Measurements from ENCODE around the gene L1CAM.

The L1CAM gene

DNA sequence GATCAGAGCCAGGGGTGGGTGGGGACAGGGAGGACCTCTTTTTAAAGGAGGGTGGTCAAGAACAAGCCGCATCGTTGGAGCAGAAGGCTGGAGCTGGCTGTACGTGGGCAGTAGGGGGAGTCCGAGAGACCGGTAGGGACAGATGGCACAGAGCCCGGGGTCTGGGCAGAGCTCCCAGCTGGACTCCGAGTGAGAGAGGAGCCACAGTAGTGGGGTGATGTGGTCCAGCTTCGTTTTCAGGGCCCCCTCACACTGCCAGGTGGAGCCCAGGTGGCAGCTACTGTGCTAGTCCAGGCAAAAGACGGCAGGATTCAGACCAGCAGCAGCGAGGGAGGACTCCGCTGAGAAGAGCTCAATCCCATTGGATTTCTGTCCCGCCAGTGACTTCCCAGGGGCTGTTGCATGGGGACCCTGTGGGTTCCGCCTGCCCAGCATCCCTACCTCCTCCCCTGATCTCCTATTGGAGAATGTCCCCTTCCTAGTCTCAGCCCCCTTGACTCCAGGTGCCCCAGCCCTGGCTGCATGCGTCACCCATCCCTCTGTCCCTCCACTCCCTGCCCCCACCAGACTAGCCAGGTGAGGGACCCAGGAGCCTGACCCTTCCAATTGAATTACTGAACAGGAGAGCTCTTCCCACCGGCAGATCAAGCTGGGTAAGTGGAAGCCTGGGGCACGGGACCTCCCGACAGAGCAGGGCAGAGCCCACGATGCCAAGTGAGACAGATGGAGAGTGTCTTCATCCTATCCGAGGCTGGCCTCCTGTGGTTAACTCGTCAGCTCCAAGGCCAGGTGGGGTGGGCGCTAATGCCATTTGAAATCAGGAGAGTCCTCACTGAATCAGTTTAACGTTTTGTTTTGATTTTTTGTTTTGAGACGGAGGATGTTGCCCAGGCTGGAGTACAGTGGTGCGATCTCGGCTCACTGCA is 37.2 kb upstream of the L1CAM start:
- no peak for DNase-seq

- no peak for DNase-seq
These were observed 35.8 kb upstream of the L1CAM start for GRCh38 chrX:153921511-153922446.

GRCh38 chrX:153921070-153921469 is 35.1 kb upstream of the L1CAM start:
- DNase-seq: no peak

DNA sequence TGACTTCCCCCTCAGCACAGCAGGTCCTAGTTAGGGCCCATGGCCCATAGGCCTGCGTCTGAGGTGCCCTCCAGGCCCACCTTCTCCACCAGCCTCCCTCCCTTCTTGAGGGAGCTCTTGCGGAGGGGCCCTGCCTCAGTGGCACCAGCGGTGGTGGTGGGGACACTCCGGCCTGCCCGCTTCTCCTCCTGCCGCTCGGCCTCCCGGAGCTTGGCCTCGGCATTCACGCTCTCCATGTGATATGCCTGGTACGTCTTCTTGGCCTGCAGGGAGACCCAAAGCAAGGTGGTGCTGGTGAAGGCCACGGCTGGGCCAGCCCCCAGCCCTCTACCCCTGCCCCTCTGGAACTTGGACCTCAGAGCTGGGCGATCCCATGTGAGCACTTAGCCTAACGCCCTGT is 34.6 kb upstream of the L1CAM start:
- no peak for DNase-seq

DNA sequence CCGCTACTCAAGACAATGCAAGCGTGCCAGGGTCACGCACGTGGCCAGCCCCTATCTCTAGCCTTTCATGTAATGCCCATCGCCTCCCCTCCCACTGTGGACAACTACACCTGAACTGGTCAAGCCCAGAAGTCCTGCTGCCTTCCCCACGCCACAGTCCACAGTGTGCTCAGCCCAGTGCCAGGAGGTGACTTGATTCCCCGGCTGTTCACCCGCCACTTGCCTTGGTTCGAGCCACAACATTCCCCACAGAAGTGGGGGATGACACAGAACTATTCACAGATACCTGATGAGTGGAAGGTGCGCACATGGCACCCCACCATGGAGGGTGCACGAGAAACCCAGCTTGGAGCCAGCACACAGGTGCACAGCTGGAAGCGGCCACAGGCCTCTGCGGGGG is 33.3 kb upstream of the L1CAM start:
- DNase-seq: no peak

DNA sequence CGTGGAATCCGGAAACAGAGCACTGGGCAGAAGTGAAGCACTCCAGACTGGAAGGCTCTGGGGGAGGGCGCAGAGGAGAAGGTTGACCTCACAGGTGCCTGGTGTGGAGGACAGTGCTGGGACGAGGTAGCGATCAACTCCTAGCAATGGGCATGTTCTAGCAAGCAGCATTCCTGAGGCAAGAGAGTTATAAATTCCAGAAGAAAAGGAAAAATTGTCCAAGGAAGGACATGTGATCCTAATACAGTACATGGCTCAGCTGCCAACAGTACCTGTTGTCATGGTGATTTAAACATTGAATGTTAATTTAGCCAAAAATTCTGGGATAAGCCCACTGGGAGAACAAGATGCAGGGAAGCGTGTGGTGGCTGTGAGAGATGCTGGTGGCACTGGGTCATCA is 31.9 kb upstream of the L1CAM start:
- DNase-seq: no peak

DNA sequence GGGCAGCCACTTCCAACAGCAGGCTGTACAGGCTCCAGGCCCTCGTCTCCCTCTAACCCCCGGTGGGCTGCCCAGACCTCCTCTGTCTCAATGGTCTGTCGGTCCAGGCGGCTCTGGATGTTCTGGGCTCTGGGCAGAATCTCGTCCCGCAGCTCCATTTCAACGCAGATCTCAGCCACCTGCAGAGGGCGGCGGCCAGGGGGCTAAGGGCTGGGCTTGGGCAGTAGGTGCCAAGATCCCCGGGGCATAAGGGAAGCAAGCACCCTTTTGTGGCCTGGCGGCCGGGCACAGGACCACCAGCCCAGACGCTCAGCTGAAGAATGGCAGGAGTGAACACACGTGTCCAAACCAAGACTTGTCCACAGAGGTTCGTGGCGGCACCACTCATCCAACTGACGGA is 27.7 kb upstream of the L1CAM start:
- no peak for DNase-seq

DNA sequence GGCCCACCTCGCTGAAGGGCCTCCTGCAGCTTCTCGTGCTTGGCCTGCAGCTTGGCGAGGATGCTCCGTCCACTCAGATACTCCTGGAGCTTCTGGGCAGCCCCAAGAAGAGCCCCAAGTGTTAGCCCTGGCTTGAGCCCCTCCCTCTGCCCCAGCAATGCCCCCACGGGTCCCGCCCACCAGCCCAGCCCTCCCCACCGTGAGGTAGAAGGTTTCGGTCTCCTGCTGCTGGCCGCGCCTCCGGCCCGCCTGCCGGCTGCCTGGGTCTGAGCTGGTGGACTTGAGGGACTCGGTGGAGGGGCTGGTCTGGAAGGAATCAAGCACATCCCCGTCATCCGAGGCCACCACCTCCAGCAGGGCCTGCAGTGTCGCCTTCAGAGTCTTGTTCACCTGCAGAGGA is 27.2 kb upstream of the L1CAM start:
- no peak for DNase-seq

GRCh38 chrX:153911798-153912197 is 25.8 kb upstream of the L1CAM start:
- no peak for DNase-seq

DNA sequence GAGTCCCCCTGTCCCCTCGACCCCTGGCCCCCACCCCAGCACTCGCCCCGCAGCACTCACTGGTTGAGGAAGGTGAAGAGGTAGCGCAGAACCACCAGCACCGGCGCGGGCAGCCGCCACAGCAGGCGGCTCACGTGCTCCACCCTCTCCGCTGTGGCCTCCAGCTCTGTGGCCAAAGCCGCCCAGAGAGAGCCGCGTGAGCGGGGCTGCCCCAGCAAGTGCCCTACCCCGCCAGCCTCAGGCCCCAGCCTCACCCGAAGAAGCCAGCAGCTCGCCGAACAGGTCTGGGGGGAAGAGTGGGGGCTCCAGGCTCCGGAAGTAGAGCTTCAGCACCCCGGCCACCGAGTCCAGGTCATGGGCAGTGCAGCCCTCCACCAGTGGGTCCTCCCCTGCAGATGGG is 24.5 kb upstream of the L1CAM start:
- DNase-seq: no peak

DNA sequence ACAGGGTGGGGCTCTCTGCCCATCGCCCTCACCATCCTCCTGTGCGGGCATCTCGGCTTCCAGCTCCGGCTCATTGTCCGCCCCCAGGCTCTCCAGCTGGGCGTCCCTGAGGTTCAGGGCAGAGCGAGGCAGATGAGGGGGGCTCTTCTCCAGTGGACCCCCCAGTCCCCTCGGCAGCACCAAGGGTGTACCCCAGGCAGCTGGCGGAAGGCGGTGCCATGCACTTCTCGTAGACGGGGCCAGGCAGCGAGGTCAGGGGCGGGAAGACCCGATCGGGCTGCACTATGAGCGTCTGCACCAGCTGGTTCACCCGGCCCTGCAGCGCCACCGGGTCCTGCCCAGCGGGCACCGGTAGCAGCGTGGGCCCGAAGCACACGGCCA is 24.0 kb upstream of the L1CAM start:
- DNase-seq: no peak

DNA sequence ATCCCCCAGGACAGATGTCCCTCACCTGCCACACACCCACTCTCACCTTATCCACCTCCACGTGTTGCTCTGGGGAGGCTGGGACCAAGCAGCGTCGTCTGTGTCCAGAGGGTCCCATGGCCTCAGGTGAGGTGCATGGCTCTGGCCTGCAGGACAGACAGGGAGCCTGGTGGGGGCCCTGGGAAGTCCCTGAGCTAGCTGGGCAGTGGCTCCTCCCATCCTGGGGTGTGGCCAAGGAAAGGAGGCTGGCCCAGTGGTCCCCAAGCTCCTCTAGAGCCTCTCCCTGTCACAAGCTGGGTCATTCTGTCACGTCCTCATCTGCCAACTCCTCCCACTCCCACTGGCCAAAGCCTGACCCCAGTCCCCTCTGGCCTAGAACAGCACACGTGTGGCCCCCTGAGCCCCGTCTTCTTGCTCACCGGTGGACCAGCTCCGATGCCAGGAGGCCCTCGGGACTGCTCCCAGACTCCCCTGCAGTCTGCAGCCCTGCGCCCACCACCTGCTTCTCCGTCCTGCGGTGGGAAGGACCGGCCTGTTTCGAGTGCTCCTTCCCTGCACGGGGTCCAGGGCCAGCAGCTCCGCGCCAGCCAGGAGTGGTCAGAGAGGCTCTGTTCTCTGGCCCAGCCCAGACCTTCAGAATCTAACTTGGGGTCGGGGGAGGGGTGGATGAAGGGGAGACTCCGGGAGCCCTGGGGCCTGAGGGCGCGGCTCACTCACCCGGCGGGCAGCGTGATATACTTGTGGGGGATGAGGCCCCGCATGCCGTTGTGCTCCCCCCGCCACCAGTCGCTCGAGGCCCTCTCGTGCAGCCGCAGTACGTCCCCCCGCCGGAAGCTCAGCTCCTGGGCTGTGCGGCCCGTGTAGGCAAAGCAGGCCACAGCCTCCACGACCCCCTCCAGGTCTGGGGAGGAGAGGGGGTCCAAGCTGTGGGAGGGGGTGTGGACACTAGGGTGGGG is 23.3 kb upstream of the L1CAM start:
- no peak for DNase-seq

DNA sequence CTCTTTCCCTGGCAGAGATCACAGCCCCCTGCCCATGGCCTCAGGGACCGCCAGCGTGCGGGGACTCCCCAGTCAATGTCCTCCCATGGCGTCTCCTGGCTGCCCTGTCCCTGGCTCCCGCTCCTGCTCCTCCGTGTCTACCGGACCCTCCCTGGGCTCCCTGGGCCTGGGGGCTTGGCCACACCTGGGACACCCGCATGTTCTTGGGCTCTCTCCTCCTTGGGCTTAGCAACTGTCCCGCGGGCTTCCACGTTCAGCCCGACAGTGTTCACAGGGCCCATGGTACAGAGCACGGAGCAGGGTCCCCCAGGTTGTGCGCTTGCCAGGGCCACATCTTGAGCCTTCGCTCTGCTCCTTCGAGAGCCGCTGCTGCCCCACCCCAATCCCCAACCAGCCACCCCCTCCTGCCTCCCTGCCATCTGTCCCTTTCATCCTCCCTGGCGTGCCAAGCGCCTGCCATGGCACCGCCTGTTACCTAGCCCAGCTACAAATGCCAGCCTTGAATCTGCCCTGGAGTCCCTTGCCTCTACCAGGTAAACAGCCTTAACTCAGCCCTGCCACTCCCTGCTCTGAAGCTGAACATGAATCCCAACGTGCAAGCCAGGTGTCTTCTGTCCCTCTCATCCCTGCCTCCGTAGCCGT is 22.4 kb upstream of the L1CAM start:
- no peak for DNase-seq

DNA sequence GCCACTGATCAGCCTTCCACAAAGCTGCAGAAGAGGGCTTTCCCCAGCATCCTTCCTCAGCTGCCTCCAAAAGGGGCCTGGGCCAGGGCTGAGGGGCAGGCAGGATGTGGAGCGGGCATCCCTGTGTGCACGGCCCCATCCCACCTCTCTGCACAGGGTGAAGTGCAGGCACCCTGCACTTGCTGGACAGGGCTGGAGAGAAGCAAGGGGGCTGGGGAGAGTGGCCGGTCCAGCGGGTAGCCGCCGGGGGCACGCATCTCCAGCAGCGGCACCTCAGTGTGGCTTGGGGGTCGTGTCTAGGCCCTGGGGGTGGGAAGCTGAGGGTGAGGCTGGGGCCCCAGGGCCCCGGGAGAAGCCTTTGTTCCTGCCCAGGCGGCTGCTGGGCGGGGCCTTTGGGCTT is 21.5 kb upstream of the L1CAM start:
- no peak for DNase-seq

DNA sequence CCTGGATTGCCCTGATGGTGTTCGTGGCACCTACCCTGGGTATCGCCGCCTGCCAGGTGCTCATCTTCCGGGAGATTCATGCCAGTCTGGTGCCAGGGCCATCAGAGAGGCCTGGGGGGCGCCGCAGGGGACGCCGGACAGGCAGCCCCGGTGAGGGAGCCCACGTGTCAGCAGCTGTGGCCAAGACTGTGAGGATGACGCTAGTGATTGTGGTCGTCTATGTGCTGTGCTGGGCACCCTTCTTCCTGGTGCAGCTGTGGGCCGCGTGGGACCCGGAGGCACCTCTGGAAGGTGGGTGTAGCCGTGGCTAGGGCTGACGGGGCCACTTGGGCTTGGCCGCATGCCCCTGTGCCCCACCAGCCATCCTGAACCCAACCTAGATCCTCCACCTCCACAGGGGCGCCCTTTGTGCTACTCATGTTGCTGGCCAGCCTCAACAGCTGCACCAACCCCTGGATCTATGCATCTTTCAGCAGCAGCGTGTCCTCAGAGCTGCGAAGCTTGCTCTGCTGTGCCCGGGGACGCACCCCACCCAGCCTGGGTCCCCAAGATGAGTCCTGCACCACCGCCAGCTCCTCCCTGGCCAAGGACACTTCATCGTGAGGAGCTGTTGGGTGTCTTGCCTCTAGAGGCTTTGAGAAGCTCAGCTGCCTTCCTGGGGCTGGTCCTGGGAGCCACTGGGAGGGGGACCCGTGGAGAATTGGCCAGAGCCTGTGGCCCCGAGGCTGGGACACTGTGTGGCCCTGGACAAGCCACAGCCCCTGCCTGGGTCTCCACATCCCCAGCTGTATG is 20.3 kb upstream of the L1CAM start:
- DNase-seq: no peak

DNA sequence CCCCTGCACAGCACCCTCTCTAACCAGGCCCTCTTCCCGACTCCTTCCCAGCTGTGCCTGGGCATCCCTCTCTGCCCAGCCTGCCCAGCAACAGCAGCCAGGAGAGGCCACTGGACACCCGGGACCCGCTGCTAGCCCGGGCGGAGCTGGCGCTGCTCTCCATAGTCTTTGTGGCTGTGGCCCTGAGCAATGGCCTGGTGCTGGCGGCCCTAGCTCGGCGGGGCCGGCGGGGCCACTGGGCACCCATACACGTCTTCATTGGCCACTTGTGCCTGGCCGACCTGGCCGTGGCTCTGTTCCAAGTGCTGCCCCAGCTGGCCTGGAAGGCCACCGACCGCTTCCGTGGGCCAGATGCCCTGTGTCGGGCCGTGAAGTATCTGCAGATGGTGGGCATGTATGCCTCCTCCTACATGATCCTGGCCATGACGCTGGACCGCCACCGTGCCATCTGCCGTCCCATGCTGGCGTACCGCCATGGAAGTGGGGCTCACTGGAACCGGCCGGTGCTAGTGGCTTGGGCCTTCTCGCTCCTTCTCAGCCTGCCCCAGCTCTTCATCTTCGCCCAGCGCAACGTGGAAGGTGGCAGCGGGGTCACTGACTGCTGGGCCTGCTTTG is 19.6 kb upstream of the L1CAM start:
- DNase-seq: no peak

GRCh38 chrX:153903991-153904957 is 18.3 kb upstream of the L1CAM start, which contains the start of gene AVPR2:
Gene AVPR2, plus strand, starts transcription at chrX:153904673. Its CDS starts 473 bp downstream, at chrX:153905146.
- no peak for DNase-seq

GRCh38 chrX:153903238-153903980 is 17.4 kb upstream of the L1CAM start:
- DNase-seq: no peak

DNA sequence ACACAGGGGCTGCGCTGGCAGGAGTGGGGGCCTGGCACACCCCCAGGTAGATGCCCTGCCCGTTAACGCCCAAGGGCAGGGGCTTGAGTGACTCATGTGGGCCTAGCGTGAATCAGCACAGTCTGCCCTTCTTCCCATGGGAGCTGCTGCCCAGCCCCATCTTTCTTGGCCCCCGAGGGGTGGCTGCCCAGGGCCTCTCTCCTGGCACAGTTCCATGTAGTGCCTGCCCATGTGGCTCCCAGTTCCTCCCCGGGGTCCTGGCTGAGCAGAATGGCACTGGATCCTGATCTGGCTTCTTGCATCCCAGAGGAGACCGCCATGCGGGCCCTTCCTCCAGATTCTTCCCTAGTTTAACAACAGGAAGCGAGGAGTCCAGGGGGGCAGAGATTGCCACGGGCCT is 16.4 kb upstream of the L1CAM start:
- no peak for DNase-seq
